ENCODE data around the gene DNAJC2. TPM values are rescaled to one million over a fixed set of nuclear protein-coding genes. Genes with fewer than 3 reads are reported as not detected.

DNAJC2 gene
- polyA plus RNA-seq, 1 experiment: 31.7 TPM

DNA sequence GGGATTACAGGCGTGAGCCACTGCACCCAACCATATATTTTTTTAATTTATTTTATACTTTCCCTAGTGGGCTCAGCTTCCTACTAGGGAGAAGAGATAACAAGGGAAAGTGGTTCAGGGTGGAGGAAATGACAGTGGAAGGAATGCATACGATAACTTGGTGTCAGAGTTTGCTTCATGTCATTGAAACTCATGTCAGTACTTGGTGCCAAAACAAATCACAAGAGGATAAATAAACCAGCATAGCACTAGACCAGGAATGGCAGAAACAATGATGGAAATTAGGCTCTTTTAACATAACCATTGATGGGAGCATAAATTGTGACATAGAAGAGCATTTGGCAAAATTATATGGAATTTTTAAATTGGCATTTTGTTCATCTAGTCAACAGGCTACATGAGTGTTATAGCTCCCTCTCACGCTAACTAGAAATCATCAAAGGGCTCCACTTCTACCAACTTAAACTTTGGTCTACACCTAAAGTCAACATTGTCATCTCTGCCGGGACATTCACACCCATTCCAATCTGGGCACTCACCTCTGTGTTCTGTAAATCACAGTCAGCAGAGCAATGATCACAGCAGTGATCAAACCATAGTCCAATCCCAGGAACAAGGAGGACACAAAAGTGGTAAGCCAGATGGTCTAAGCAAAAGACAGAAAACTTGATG lies 44.0 kb upstream of the DNAJC2 start:
- Histone ChIP-seq H3K27ac (ENCODE audit: low read depth, low read length) (no peak overlapping the region), H3K4me3 (ENCODE audit: low read depth, low read length) (no peak overlapping the region), H3K9me3 (ENCODE audit: control insufficient read depth, insufficient read depth, low read length) (no peaks in the 10 kb centered on the region), H3K27me3 (ENCODE audit: control insufficient read depth, insufficient read depth, low read length) (peaks cover 4% of the 10 kb centered on the region)
- ChIA-PET POLR2A (no interaction called here), CTCF (no interaction called here)
- TF ChIP-seq, protein P1, sequence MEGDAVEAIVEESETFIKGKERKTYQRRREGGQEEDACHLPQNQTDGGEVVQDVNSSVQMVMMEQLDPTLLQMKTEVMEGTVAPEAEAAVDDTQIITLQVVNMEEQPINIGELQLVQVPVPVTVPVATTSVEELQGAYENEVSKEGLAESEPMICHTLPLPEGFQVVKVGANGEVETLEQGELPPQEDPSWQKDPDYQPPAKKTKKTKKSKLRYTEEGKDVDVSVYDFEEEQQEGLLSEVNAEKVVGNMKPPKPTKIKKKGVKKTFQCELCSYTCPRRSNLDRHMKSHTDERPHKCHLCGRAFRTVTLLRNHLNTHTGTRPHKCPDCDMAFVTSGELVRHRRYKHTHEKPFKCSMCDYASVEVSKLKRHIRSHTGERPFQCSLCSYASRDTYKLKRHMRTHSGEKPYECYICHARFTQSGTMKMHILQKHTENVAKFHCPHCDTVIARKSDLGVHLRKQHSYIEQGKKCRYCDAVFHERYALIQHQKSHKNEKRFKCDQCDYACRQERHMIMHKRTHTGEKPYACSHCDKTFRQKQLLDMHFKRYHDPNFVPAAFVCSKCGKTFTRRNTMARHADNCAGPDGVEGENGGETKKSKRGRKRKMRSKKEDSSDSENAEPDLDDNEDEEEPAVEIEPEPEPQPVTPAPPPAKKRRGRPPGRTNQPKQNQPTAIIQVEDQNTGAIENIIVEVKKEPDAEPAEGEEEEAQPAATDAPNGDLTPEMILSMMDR (IDR thresholded peaks at IDR 0.05; ENCODE audit: low read depth, low read length): no peak
- no peak for DNase-seq (ENCODE audit: low read depth, low spot score)

DNA sequence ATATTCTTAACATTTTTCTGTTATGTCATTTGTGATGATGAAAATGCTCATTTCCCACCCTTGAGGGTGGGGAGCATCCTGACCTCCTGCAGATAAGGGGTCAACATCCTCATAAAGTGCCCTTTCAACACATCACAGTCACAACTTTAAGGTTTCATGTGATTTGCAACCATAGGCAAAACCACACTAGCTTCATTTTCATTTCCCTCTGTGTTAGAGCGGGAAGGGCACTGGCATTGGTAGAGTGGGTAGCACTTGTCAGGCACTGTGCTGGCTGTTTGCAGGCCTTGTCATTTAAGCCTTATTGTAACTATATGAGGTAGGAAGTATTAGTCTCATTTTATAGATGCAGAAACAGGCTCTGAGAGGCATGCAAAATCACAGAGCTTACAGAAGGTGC lies 42.7 kb upstream of the DNAJC2 start:
- POLR2A ChIA-PET: no interaction called here
- CTCF ChIA-PET: no interaction called here
- Histone ChIP-seq H3K9me3 (ENCODE audit: control insufficient read depth, insufficient read depth, low read length) (no peaks in the 10 kb centered on the region), H3K4me3 (ENCODE audit: low read depth, low read length) (no peak overlapping the region), H3K27me3 (ENCODE audit: control insufficient read depth, insufficient read depth, low read length) (peaks cover 4% of the 10 kb centered on the region), H3K27ac (ENCODE audit: low read depth, low read length) (no peak overlapping the region)
- TF ChIP-seq, protein P1 (IDR thresholded peaks at IDR 0.05; ENCODE audit: low read depth, low read length): no peak
- DNase-seq (ENCODE audit: low read depth, low spot score): no peak

DNA sequence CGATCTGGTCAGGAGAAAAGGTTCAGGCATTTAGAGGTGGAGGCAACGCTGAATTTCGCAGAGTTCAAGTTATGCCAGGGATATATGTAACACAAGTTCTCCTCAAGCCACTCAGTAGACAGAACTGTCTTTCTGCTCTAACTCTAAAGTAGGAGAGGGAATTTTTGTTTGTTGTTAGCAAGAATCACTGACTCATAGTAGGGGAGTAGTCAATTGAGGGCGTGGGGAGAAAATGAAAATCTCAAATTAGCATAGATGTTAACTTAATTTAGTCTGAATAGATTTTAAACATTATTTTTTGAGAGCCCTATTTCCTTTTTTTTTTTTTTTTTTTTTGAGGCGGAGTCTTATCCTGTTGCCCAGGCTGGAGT lies 37.5 kb upstream of the DNAJC2 start:
- H3K27me3 ChIP-seq (ENCODE audit: control insufficient read depth, insufficient read depth, low read length): no peaks in the 10 kb centered on the region
- TF ChIP-seq, protein P1 (IDR thresholded peaks at IDR 0.05; ENCODE audit: low read depth, low read length): no peak
- ChIA-PET CTCF (no interaction called here), POLR2A (no interaction called here)
- H3K27ac ChIP-seq (ENCODE audit: low read depth, low read length): no peak overlapping the region
- no peak overlapping the region for H3K4me3 ChIP-seq (ENCODE audit: low read depth, low read length)
- no peak for DNase-seq (ENCODE audit: low read depth, low spot score)
- H3K9me3 ChIP-seq (ENCODE audit: control insufficient read depth, insufficient read depth, low read length): no peaks in the 10 kb centered on the region

GRCh38 chr7:103381280-103382031 lies 36.9 kb upstream of the DNAJC2 start:
- TF ChIP-seq, protein P1 (IDR thresholded peaks at IDR 0.05; ENCODE audit: low read depth, low read length): no peak
- Histone ChIP-seq H3K4me3 (ENCODE audit: low read depth, low read length) (no peak overlapping the region), H3K27me3 (ENCODE audit: control insufficient read depth, insufficient read depth, low read length) (no peaks in the 10 kb centered on the region), H3K9me3 (ENCODE audit: control insufficient read depth, insufficient read depth, low read length) (no peaks in the 10 kb centered on the region), H3K27ac (ENCODE audit: low read depth, low read length) (no peak overlapping the region)
- no peak for DNase-seq (ENCODE audit: low read depth, low spot score)
- ChIA-PET POLR2A (no interaction called here), CTCF (no interaction called here)
